ENCODE measurements around the gene FOXP1. TPM values are rescaled to one million over a fixed set of nuclear protein-coding genes. Genes with fewer than 3 reads are reported as not detected.
A peak's percentile ranks its signal among the peaks of the same experiment; 100 is the strongest.

Gene FOXP1
- total RNA-seq, 2 donors from 2014 or later = 101 to 171 TPM

- H3K4me1 Mint-ChIP-seq = peaks cover 50% of the 10 kb centered on the region
- ATAC-seq (replicated peaks) = no peak
- H3K4me3 Mint-ChIP-seq = no peak overlapping the region
- no peaks in the 10 kb centered on the region for H3K9me3 Mint-ChIP-seq
- no peaks in the 10 kb centered on the region for H3K27me3 Mint-ChIP-seq
- no peak overlapping the region for H3K27ac Mint-ChIP-seq
- H3K36me3 Mint-ChIP-seq (ENCODE audit: low read depth) = peaks cover 84% of the 10 kb centered on the region
These were observed 468.9 kb downstream of the FOXP1 start for GRCh38 chr3:71114610-71115009.

- ATAC-seq (replicated peaks) = no peak
- H3K4me1 Mint-ChIP-seq = peaks cover 53% of the 10 kb centered on the region
- no peaks in the 10 kb centered on the region for H3K9me3 Mint-ChIP-seq
- H3K4me3 Mint-ChIP-seq = peak overlapping the region; percentile 61
- peak overlapping the region; percentile 90 for H3K27ac Mint-ChIP-seq
- peaks cover 87% of the 10 kb centered on the region for H3K36me3 Mint-ChIP-seq (ENCODE audit: low read depth)
- no peaks in the 10 kb centered on the region for H3K27me3 Mint-ChIP-seq
These were observed 471.0 kb downstream of the FOXP1 start for GRCh38 chr3:71112576-71112975.

- H3K36me3 Mint-ChIP-seq (ENCODE audit: low read depth) = peaks cover 87% of the 10 kb centered on the region
- peak overlapping the region; percentile 90 for H3K27ac Mint-ChIP-seq
- no peaks in the 10 kb centered on the region for H3K27me3 Mint-ChIP-seq
These were observed 471.6 kb downstream of the FOXP1 start for GRCh38 chr3:71111784-71112440.

GRCh38 chr3:71110385-71111222 is 472.9 kb downstream of the FOXP1 start:
- no peaks in the 10 kb centered on the region for H3K9me3 Mint-ChIP-seq
- no peak for ATAC-seq (replicated peaks)
- H3K4me3 Mint-ChIP-seq = peak overlapping the region; percentile 68
- H3K27ac Mint-ChIP-seq = no peak overlapping the region
- peaks cover 54% of the 10 kb centered on the region for H3K4me1 Mint-ChIP-seq
- H3K36me3 Mint-ChIP-seq (ENCODE audit: low read depth) = peaks cover 87% of the 10 kb centered on the region
- no peaks in the 10 kb centered on the region for H3K27me3 Mint-ChIP-seq

More at GRCh38 chr3:71111784-71112440, 471.6 kb downstream of the FOXP1 start:
- Mint-ChIP-seq H3K4me3 (peak overlapping the region; percentile 61), H3K4me1 (peaks cover 48% of the 10 kb centered on the region), H3K9me3 (no peaks in the 10 kb centered on the region)
- ATAC-seq (replicated peaks) = peak; percentile 86

GRCh38 chr3:71109977-71110285 is 473.6 kb downstream of the FOXP1 start:
- peaks cover 58% of the 10 kb centered on the region for H3K4me1 Mint-ChIP-seq
- ATAC-seq (replicated peaks) = no peak
- peak overlapping the region; percentile 78 for H3K27ac Mint-ChIP-seq
- no peaks in the 10 kb centered on the region for H3K9me3 Mint-ChIP-seq
- H3K27me3 Mint-ChIP-seq = no peaks in the 10 kb centered on the region
- H3K36me3 Mint-ChIP-seq (ENCODE audit: low read depth) = peaks cover 90% of the 10 kb centered on the region
- peak overlapping the region; percentile 68 for H3K4me3 Mint-ChIP-seq

- peak overlapping the region; percentile 68 for H3K4me3 Mint-ChIP-seq
- peaks cover 57% of the 10 kb centered on the region for H3K4me1 Mint-ChIP-seq
- H3K9me3 Mint-ChIP-seq = no peaks in the 10 kb centered on the region
- peak overlapping the region; percentile 78 for H3K27ac Mint-ChIP-seq
- H3K27me3 Mint-ChIP-seq = no peaks in the 10 kb centered on the region
- ATAC-seq (replicated peaks) = peak; percentile 64
- peaks cover 92% of the 10 kb centered on the region for H3K36me3 Mint-ChIP-seq (ENCODE audit: low read depth)
These were observed 474.1 kb downstream of the FOXP1 start for GRCh38 chr3:71109241-71109976.

GRCh38 chr3:71107926-71108325 is 475.6 kb downstream of the FOXP1 start:
- Mint-ChIP-seq H3K36me3 (ENCODE audit: low read depth) (peaks cover 98% of the 10 kb centered on the region), H3K27me3 (no peaks in the 10 kb centered on the region), H3K4me1 (peaks cover 61% of the 10 kb centered on the region), H3K4me3 (peak overlapping the region; percentile 68), H3K27ac (peak overlapping the region; percentile 48), H3K9me3 (no peaks in the 10 kb centered on the region)
- ATAC-seq (replicated peaks) = no peak

GRCh38 chr3:71104976-71105375 is 478.6 kb downstream of the FOXP1 start:
- no peak for ATAC-seq (replicated peaks)
- Mint-ChIP-seq H3K4me1 (peaks cover 70% of the 10 kb centered on the region), H3K27ac (peak overlapping the region; percentile 77), H3K4me3 (peak overlapping the region; percentile 81), H3K27me3 (no peaks in the 10 kb centered on the region), H3K9me3 (no peaks in the 10 kb centered on the region), H3K36me3 (ENCODE audit: low read depth) (peaks cover 94% of the 10 kb centered on the region)

GRCh38 chr3:71104556-71104955 is 479.0 kb downstream of the FOXP1 start:
- peaks cover 94% of the 10 kb centered on the region for H3K36me3 Mint-ChIP-seq (ENCODE audit: low read depth)
- H3K27ac Mint-ChIP-seq = peak overlapping the region; percentile 18
- no peaks in the 10 kb centered on the region for H3K9me3 Mint-ChIP-seq
- peak overlapping the region; percentile 81 for H3K4me3 Mint-ChIP-seq
- no peak for ATAC-seq (replicated peaks)
- H3K4me1 Mint-ChIP-seq = peaks cover 70% of the 10 kb centered on the region
- no peaks in the 10 kb centered on the region for H3K27me3 Mint-ChIP-seq

- ATAC-seq (replicated peaks) = peak; percentile 33
- peaks cover 68% of the 10 kb centered on the region for H3K4me1 Mint-ChIP-seq
- no peaks in the 10 kb centered on the region for H3K27me3 Mint-ChIP-seq
- peak overlapping the region; percentile 81 for H3K4me3 Mint-ChIP-seq
- H3K27ac Mint-ChIP-seq = peak overlapping the region; percentile 18
- H3K36me3 Mint-ChIP-seq (ENCODE audit: low read depth) = peaks cover 94% of the 10 kb centered on the region
- H3K9me3 Mint-ChIP-seq = no peaks in the 10 kb centered on the region
These were observed 479.4 kb downstream of the FOXP1 start for GRCh38 chr3:71104121-71104541.

- Mint-ChIP-seq H3K27ac (peak overlapping the region; percentile 18), H3K4me3 (peak overlapping the region; percentile 81)
These were observed 480.1 kb downstream of the FOXP1 start for GRCh38 chr3:71103430-71103921.

GRCh38 chr3:71102111-71102983 is 481.2 kb downstream of the FOXP1 start:
- Mint-ChIP-seq H3K27ac (peak overlapping the region; percentile 89), H3K4me1 (peaks cover 54% of the 10 kb centered on the region), H3K36me3 (ENCODE audit: low read depth) (peaks cover 93% of the 10 kb centered on the region), H3K4me3 (peak overlapping the region; percentile 81), H3K9me3 (no peaks in the 10 kb centered on the region), H3K27me3 (no peaks in the 10 kb centered on the region)
- peak; percentile 7 for ATAC-seq (replicated peaks)

More at GRCh38 chr3:71103430-71103921, 480.1 kb downstream of the FOXP1 start:
- peaks cover 93% of the 10 kb centered on the region for H3K36me3 Mint-ChIP-seq (ENCODE audit: low read depth)
- H3K4me1 Mint-ChIP-seq = peaks cover 61% of the 10 kb centered on the region
- H3K27me3 Mint-ChIP-seq = no peaks in the 10 kb centered on the region
- no peak for ATAC-seq (replicated peaks)
- no peaks in the 10 kb centered on the region for H3K9me3 Mint-ChIP-seq

GRCh38 chr3:71101626-71102025 is 481.9 kb downstream of the FOXP1 start:
- no peaks in the 10 kb centered on the region for H3K27me3 Mint-ChIP-seq
- peak overlapping the region; percentile 81 for H3K4me3 Mint-ChIP-seq
- peaks cover 56% of the 10 kb centered on the region for H3K4me1 Mint-ChIP-seq
- peaks cover 93% of the 10 kb centered on the region for H3K36me3 Mint-ChIP-seq (ENCODE audit: low read depth)
- H3K9me3 Mint-ChIP-seq = no peaks in the 10 kb centered on the region
- H3K27ac Mint-ChIP-seq = peak overlapping the region; percentile 89
- ATAC-seq (replicated peaks) = no peak

Measured in activated T-helper 17 cell treated with anti-CD3 and anti-CD28 coated beads, Interleukin-2, amount 50 U/mL, for 72 hours (primary cell).